DOHH2 (cell line): Measurements from ENCODE around the gene TP53I11.

Experiments
- EZH2phosphoT487 ChIP-seq: fragments of 200-600 bp; sonication (generic); IDR thresholded peaks from 2 replicates; pipeline ENCODE4 v1.6.1; 2017; ENCODE audit warnings: borderline replicate concordance, mild to moderate bottlenecking, antibody characterized with exemption, low read length, moderate library complexity, mixed read lengths
- TF ChIP-seq, protein P1 (sequence below): fragments of 200-600 bp; sonication (generic); IDR thresholded peaks from one replicate; pipeline ENCODE4 v1.5.1; 2014; ENCODE audit warnings: antibody characterized with exemption, mild to moderate bottlenecking, low read depth, low read length; ENCODE audit not compliant: poor library complexity, severe bottlenecking

DNA sequence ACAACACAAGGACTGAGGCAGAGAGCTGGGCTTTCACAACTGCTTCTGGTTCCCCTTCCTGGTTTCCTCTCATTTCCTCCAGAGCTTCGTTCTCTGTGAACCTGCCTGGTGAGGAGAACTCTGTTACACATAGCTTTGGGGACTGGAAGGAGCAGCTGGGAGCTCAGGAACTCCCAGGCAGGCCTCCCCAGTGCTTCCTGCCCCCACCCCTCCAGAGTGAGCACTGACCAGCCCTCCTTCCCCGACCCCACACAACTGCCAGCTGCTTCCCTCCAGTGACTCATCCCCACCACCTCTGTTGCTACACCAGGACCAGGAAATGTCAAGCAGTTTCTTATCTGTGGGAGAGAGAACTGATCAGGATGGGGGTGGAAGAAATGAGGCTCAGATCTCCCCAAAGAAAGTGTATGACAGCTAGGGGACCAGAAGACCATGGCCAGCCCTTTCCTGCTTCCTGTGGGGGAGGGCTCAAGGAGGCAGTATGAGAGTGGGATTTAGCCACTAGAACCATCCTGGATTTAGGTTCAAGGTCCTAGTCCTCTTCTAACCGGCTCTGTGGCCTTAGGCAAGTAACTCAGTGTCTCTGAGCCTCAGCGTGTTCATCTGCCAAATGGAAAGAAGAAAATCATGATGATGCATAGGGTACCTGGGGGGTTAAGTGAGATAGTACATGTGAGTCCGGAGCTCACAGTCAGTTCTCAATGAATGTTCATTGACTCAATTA lies 4.5 kb upstream of the TP53I11 start:
- TF ChIP-seq, protein P1, sequence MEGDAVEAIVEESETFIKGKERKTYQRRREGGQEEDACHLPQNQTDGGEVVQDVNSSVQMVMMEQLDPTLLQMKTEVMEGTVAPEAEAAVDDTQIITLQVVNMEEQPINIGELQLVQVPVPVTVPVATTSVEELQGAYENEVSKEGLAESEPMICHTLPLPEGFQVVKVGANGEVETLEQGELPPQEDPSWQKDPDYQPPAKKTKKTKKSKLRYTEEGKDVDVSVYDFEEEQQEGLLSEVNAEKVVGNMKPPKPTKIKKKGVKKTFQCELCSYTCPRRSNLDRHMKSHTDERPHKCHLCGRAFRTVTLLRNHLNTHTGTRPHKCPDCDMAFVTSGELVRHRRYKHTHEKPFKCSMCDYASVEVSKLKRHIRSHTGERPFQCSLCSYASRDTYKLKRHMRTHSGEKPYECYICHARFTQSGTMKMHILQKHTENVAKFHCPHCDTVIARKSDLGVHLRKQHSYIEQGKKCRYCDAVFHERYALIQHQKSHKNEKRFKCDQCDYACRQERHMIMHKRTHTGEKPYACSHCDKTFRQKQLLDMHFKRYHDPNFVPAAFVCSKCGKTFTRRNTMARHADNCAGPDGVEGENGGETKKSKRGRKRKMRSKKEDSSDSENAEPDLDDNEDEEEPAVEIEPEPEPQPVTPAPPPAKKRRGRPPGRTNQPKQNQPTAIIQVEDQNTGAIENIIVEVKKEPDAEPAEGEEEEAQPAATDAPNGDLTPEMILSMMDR = no peak
- no peak for TF ChIP-seq EZH2phosphoT487
